GM21515 (cell line): ENCODE data around the gene LRCH1.
"Not testable (repeated sequence)": the region's sequence is repeated elsewhere in the genome, so short reads cannot be mapped to it uniquely, and the experiment has no call there.

Source experiments
- ATAC-seq: cut with Tn5 transposase; IDR thresholded peaks from one replicate; pipeline ENCODE4 v1.9.1; 2021; ENCODE audit not compliant: unreplicated experiment

Gene LRCH1

GRCh38 chr13:46552889-46553520, at the start of gene LRCH1:
Gene LRCH1 (plus strand): TSS chr13:46553170. CDS start chr13:46553397, 227 bp downstream.
- peak; percentile 64 for ATAC-seq

DNA sequence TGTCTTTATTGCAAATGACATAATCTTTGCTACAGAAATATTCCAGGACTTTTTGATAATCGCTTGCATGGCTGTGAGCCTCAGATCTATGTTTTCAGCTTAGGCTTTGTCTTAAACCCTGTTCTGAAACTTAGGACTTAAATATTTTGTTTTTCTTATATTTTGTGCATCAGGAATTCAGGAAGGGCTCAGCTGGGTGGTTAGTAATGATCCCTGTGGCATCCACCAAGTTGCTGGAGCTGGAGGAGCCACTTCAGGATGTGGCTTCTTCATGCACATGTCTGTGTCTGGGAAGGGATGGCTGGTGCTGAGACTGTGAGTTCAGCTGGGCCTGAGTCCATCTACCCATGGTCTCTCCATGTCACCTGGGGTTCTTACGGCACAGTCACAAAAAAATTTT, 48.9 kb upstream of the LRCH1 start:
- no peak for ATAC-seq

DNA sequence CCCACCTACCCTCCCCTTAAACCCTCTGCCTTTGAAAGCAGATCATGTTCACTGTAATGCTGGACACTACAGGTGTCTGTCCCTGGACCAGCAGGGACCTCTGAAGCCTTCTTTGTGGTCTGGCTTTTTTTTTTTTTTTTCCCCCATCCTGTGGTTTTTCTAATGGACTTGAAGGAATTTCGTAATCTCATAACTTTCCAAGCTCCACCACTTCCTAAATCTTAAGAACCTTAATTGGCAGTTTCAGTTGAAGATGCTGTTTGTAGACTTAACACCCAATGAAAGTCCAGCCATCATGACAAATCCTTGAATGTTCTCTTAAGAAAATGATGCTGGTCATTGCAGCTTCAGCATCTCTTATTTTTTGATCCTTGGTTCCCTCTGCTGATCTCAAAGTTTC, 45.0 kb upstream of the LRCH1 start:
- ATAC-seq, result no peak

DNA sequence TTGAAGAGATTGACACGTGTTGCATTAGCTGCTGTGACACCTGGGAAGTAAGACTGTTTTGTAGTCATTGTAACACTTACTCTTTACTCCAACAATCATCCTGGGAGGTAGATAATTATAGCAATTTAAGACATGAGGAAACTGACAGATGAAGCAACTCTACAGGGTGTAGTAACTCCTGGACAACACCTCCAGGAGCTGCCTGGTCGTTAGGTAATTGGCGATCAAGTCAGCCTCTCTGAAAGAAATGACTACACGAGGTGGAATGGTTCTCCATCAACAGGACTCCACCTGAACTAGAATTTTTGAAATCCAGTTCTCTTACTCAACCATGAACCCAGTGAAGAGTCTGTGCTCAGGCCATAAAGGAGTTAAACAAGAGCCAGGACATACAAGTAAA, 43.0 kb upstream of the LRCH1 start:
- ATAC-seq, result no peak

- ATAC-seq, result no peak
These were observed 37.2 kb upstream of the LRCH1 start for GRCh38 chr13:46515803-46516202.

DNA sequence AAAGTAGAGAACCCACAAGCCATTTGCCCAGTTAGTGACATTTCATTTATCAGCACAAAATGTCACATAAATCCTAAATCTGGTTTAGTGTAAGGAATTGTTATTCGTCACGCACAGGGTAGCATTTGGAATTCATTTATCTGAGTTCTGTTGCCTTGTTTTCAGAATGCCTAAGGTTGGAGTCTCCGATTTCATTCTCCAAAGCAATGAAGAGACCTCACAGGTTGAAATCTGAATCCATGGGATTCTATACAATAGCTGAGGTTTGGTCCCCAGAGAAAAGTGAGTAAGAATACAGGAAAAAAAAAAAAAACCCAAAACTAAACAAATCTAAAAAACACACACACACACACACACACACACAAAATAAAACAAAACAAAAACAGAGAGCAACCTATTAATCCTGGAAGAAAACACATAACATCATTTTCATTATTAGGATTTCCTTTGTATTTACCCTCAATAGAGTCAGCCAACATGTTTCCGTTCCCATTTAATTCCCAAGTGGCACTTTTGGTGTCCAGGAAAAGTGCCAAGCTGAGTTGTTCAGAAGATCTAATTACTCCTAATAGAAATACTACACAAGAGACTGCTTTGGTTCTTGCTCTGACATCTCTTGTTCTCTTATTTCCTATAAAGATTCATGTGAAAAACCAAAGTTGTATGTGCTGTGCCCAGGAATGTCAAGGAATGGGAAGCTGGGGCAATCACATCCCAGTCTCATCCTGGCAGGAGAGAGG, 36.2 kb upstream of the LRCH1 start:
- ATAC-seq, result no peak

GRCh38 chr13:46517748-46518147, 35.2 kb upstream of the LRCH1 start:
- ATAC-seq, result not testable (repeated sequence)

- ATAC-seq, result no peak
These were observed 33.8 kb upstream of the LRCH1 start for GRCh38 chr13:46519182-46519581.

DNA sequence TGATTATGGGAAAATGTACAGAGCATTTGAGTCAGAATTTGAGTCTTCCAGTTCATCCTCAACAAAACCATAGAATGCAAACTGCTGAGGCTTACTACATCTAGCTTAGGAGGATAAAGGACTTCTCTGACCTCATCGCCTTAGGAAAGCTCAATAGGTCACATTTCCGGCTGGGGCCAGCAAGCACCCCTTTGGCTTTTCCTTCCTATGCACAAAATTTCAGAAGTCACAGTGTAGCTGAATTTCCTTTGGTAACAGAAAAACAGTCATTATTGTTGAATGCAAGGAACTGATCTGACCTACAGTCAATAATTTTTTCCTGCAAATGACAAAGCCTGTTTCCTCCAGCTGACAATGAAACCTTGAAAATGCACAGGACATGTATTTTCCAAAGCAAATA, 32.8 kb upstream of the LRCH1 start:
- no peak for ATAC-seq

DNA sequence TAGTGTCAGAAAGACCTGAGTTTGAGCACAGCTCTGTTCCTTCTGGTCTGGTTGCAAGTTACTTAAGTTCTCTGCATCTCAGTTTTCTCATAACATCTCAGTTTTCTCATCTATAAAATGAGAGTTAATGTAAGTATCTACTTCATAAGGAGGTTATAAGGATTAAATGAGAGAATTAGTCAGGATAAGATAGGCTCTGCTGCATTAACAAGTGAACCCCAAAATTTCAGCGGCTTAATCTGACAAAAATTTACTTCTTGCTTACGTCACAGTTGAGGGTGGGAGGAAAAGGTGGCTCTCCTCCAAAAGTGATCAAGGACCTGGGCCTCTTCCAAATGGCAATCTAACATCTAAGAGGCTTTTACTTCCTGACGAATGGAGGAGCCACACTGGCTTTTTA, 31.5 kb upstream of the LRCH1 start:
- ATAC-seq, result no peak

GRCh38 chr13:46521921-46522747, 30.8 kb upstream of the LRCH1 start:
- no peak for ATAC-seq

GRCh38 chr13:46522748-46523030, 30.3 kb upstream of the LRCH1 start:
- no peak for ATAC-seq

DNA sequence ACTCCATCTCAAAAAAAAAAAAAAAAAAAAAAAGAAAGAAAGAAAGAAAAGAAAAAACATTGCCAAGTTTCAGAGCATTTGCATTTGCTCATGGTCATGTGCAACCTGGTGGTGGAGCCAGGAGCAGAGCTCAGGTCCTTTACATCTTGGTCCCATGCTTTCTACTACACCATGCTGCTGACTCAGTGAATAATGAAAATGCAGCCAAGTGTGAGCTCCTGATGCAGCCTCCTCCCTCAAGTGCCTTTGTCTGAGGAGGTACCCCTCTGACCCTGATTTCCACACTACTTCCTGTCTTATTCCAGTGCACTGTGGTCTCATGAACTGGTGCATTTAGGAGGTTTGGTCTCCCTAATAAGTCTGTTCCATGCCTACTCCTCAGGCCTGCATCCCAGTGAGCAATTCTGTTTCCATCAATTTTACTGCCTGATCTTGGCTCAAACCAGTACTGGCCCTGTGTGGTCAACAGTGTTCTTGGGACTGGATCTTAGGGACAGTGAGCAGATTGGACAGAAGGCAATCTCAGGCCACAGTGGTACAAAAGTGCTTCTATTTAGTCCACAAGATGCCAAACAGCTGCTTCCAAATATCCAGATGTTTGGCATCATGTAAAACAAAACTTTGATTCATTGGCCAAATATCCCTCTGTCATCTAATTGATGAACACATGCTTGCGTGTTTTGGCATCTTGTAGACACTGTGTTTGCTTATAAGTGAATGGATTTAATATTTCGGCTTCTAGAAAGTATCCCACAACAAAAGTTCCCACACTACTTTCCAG, 28.8 kb upstream of the LRCH1 start:
- ATAC-seq, result no peak

GRCh38 chr13:46526100-46526735, 26.8 kb upstream of the LRCH1 start:
- ATAC-seq, result no peak

DNA sequence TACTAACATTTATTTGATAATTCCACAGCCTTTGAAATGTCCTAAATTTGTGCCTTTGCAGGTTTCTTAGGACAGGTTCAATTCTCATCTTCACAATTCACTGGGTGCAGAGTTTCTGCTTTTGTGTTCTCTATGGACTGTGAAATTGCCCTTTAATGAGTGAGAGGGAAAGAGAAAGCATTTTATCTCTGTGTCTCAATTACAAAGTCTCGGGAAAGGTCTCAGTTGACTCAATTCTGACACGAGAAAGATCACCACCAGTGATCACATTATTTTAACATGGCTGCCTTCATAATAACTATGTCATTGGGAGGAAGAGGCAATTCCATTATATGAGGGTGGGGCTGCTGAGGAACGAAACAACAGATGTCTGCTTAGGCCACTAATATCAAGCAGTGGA, 26.2 kb upstream of the LRCH1 start:
- no peak for ATAC-seq

DNA sequence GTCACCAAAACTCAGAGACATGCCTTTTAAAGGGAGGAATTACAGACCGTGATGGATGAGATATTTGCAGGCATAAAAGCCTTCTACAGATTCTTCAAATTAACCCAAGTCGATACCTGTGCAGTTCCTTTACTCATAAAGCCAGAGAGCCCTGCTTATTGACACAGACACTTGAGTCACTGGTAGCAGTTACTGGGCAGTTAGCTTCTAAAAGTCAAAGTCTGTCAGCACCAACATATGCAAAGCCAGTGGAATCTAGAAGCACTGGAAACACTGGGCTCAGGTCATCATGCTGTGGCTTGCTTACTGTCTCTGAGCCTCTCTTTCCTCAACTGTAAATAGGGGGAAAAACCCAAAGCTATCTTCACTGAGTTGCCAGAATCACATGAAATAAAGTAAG, 25.7 kb upstream of the LRCH1 start:
- no peak for ATAC-seq

GRCh38 chr13:46529216-46529919, 23.6 kb upstream of the LRCH1 start:
- no peak for ATAC-seq

- no peak for ATAC-seq
These were observed 22.7 kb upstream of the LRCH1 start for GRCh38 chr13:46530084-46530935.

DNA sequence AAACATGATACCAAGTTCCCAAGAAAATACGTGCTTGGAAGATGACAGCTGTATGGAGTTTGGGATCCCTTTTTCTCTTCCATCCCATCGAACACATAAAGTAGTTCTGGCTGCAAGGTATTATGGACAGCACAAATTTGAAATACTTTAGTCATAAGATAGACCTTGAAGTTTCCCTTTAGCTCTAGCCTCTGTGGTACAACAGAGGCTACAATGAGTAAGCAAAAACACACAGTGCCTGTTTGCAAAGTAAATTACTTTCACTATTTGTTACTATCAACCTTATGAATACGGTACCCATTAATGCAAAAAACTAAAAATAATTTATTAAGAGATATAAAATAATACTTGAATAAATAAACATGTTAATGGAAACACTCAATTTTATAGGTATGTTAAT, 21.0 kb upstream of the LRCH1 start:
- no peak for ATAC-seq
